GM12878 (cell line): ENCODE measurements around the gene ATP8A1. TPM values are rescaled to one million over a fixed set of nuclear protein-coding genes. Genes with fewer than 3 reads are reported as not detected.

Experiments used
- ATAC-seq: fragments of 200-7000 bp; cut with Tn5 transposase; 3 replicates; pipeline ENCODE4 v1.9.1; 2020; ENCODE audit warnings: mild to moderate bottlenecking, moderate library complexity
- BruUV-seq: library from RNA; stranded (reverse); fragments of 400-500 nt; replicated peaks from 2 replicates; lab custom pipeline; 2021; lab: Mats Ljungman, UMichigan
- CTCF ChIA-PET: fragments of 300-600 bp; sonication (Branson Sonifier 250); formaldehyde crosslinking; extraction: SDS; loops from one replicate; lab custom pipeline; 2021; ENCODE audit warnings: inconsistent platforms; lab: Yijun Ruan, JAX
- POLR2A ChIA-PET: fragments of 350-600 bp; formaldehyde crosslinking; extraction: SDS; loops from one replicate; lab custom pipeline; 2021; ENCODE audit warnings: inconsistent platforms; lab: Charles Lee
- RAD21 ChIA-PET: fragments of 300-600 bp; sonication (Branson Sonifier 250); formaldehyde crosslinking; loops from one replicate; lab custom pipeline; 2023; ENCODE audit warnings: antibody characterized with exemption; ENCODE audit not compliant: unreplicated experiment; lab: Charles Lee
- SMC1A ChIA-PET: fragments of 300-600 bp; sonication (Branson Sonifier 250); formaldehyde crosslinking; loops from one replicate; lab custom pipeline; 2023; ENCODE audit not compliant: unreplicated experiment, uncharacterized antibody; lab: Charles Lee
- DNase-seq: peaks from one replicate; pipeline ENCODE4 v3.0.0-alpha.2; 2011; ENCODE audit warnings: low read depth, low spot score
- FAIRE-seq: peaks from 3 replicates; lab custom pipeline; 2011; peaks lifted over from hg19 to GRCh38; lab: Jason Lieb, UNC
- H2AFZ ChIP-seq: 2 replicates; pipeline ENCODE4 v1.6.0; 2011; ENCODE audit warnings: low read depth, low read length, control low read depth; ENCODE audit not compliant: control insufficient read depth
- H3K27ac ChIP-seq: 2 replicates; pipeline ENCODE4 v1.5.1; 2011; ENCODE audit warnings: control low read depth; ENCODE audit not compliant: control insufficient read depth, insufficient read depth
- H3K27me3 ChIP-seq, 2 experiments: replicated peaks in 1 of 2; 2 replicates each; pipeline versions ENCODE4 v1.6.0 to v1.6.1; 2011; ENCODE audit warnings: low read length in 1 of 2; ENCODE audit not compliant: control insufficient read depth in 2 of 2, insufficient read depth in 2 of 2
- H3K36me3 ChIP-seq, 2 experiments: 2 replicates each; pipeline ENCODE4 v1.5.1; 2011; ENCODE audit warnings: low read length in 1 of 2; ENCODE audit not compliant: control insufficient read depth in 2 of 2, insufficient read depth in 2 of 2
- H3K4me1 ChIP-seq: 2 replicates; pipeline ENCODE4 v1.6.1; 2011; ENCODE audit warnings: mild to moderate bottlenecking, low read length, moderate library complexity, mixed read lengths; ENCODE audit not compliant: control insufficient read depth, insufficient read depth
- H3K4me2 ChIP-seq: 2 replicates; pipeline ENCODE4 v1.6.0; 2011; ENCODE audit warnings: control low read depth; ENCODE audit not compliant: control insufficient read depth, insufficient read depth
- H3K4me3 ChIP-seq: fragments of 200-600 bp; sonication (generic); 2 replicates; pipeline ENCODE4 v1.5.1; 2016
- H3K79me2 ChIP-seq: 2 replicates; pipeline ENCODE4 v1.6.0; 2011; ENCODE audit warnings: low read length; ENCODE audit not compliant: control insufficient read depth, insufficient read depth
- H3K9ac ChIP-seq: 2 replicates; pipeline ENCODE4 v1.8.0; 2011; ENCODE audit warnings: low read length, control low read depth, mixed read lengths; ENCODE audit not compliant: control insufficient read depth, insufficient read depth
- H3K9me3 ChIP-seq: replicated peaks from 3 replicates; pipeline ENCODE4 v1.5.1; 2011; ENCODE audit warnings: mild to moderate bottlenecking, low read length; ENCODE audit not compliant: control insufficient read depth, insufficient read depth
- H4K20me1 ChIP-seq: 2 replicates; pipeline ENCODE4 v1.6.0; 2011; ENCODE audit not compliant: control insufficient read depth, insufficient read depth
- RBBP5 ChIP-seq: fragments of 200-600 bp; sonication (generic); conservative IDR thresholded peaks from 2 replicates; pipeline ENCODE4 v1.6.1; 2016
- YY1 ChIP-seq: IDR thresholded peaks from 2 replicates; pipeline ENCODE4 v1.6.1; 2011; ENCODE audit warnings: low read depth, mild to moderate bottlenecking, low read length
- WGBS: methylation state at CpG from one replicate; pipeline ENCODE4 v1.1.6; 2016; ENCODE audit warnings: low lambda C conversion rate; ENCODE audit not compliant: insufficient replicate concordance, insufficient coverage; ENCODE audit errors: missing lambda C conversion rate; 5-methylcytosine and 5-hydroxymethylcytosine counted together
- in situ Hi-C: fragments of 300-500 bp; cut with MboI; formaldehyde crosslinking; loops from 9 replicates; pipeline ENCODE4 v1.14.3; 2018; ENCODE audit warnings: mixed read lengths
- intact Hi-C: fragments of 100-400 bp; cut with micrococcal nuclease; formaldehyde crosslinking; loops from one replicate; pipeline ENCODE4 v1.14.2; 2022; ENCODE audit not compliant: unreplicated experiment
- polyA plus RNA-seq, 11 experiments: library from polyadenylated mRNA; depleted of rRNA in 4 of 11; unstranded in 6 of 11; stranded (reverse) in 5 of 11; fragments of >200 nt; fragmentation: Nextera tagmentation in 4 of 11; fragmentation: Illumina TruSeq in 1 of 11; extraction: Ambion mirVana in 4 of 11; extraction: Trizol in 1 of 11; gene quantifications; 1 replicate in 1 of 11; 2 replicates in 10 of 11; pipeline versions ENCODE4 v1.2.1 to v1.2.3, GENCODE V29; 2011 to 2016; ENCODE audit warnings: inconsistent platforms in 2 of 11, missing spikeins in 2 of 11, low read depth in 1 of 11
- total RNA-seq, 4 experiments: library from RNA; depleted of rRNA in 3 of 4; stranded (reverse); fragments of >200 nt in 3 of 4; fragmentation: Illumina TruSeq in 1 of 4; extraction: Trizol in 1 of 4; gene quantifications; 2 replicates each; pipeline versions ENCODE4 v1.2.1 to v1.2.3, GENCODE V29; 2013 to 2021
- TF ChIP-seq, protein P1 (sequence below): IDR thresholded peaks from 2 replicates; pipeline ENCODE4 v1.6.1; 2012; ENCODE audit warnings: improper control_type of control experiment, low read depth, low read length; ENCODE audit not compliant: insufficient replicate concordance

Gene ATP8A1
- total and polyA plus RNA-seq, 10 of the 15 experiments (the other 5 are each of a cell fraction or from before 2014, with no cell fraction given): 9.0 to 116 (median 37.3) TPM

DNA sequence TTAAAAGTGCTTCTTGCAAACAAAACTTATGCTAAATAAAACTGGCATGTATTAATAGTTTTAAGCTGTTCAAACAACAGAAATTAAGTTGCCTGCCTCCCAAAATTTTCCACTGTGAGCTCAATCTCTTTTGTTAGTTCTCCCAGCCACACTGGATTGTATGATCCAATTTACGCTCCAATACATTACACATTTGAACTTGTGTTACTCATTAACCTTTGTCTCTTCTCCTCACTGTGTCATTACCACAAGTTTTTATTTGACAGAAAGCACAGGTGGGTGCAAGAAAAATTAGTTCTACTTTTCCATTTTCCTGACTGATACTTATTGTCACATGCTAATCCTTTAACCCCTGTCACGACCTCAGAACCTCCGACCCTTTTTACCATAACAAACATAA lies 204.1 kb downstream of the ATP8A1 start:
- no TSS peak for BruUV-seq
- H3K27me3 ChIP-seq: no peaks in the 10 kb centered on the region
- H3K79me2 ChIP-seq: no peaks in the 10 kb centered on the region
- H3K9me3 ChIP-seq: no peaks in the 10 kb centered on the region
- H3K9ac ChIP-seq: no peak overlapping the region
- in situ Hi-C loops: no loop called here
- no peaks in the 10 kb centered on the region for H4K20me1 ChIP-seq
- no peak for FAIRE-seq
- no peak overlapping the region for H3K4me3 ChIP-seq
- RAD21 ChIA-PET: interaction anchor here (1.2 kb wide), 1 partner anchor 36 kb away, joined by 4 read pairs; no protein-coding TSS in a partner anchor
- TF ChIP-seq YY1: no peak
- TF ChIP-seq, protein P1, sequence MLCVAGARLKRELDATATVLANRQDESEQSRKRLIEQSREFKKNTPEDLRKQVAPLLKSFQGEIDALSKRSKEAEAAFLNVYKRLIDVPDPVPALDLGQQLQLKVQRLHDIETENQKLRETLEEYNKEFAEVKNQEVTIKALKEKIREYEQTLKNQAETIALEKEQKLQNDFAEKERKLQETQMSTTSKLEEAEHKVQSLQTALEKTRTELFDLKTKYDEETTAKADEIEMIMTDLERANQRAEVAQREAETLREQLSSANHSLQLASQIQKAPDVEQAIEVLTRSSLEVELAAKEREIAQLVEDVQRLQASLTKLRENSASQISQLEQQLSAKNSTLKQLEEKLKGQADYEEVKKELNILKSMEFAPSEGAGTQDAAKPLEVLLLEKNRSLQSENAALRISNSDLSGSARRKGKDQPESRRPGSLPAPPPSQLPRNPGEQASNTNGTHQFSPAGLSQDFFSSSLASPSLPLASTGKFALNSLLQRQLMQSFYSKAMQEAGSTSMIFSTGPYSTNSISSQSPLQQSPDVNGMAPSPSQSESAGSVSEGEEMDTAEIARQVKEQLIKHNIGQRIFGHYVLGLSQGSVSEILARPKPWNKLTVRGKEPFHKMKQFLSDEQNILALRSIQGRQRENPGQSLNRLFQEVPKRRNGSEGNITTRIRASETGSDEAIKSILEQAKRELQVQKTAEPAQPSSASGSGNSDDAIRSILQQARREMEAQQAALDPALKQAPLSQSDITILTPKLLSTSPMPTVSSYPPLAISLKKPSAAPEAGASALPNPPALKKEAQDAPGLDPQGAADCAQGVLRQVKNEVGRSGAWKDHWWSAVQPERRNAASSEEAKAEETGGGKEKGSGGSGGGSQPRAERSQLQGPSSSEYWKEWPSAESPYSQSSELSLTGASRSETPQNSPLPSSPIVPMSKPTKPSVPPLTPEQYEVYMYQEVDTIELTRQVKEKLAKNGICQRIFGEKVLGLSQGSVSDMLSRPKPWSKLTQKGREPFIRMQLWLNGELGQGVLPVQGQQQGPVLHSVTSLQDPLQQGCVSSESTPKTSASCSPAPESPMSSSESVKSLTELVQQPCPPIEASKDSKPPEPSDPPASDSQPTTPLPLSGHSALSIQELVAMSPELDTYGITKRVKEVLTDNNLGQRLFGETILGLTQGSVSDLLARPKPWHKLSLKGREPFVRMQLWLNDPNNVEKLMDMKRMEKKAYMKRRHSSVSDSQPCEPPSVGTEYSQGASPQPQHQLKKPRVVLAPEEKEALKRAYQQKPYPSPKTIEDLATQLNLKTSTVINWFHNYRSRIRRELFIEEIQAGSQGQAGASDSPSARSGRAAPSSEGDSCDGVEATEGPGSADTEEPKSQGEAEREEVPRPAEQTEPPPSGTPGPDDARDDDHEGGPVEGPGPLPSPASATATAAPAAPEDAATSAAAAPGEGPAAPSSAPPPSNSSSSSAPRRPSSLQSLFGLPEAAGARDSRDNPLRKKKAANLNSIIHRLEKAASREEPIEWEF: no peak
- TF ChIP-seq RBBP5: no peak
- TF ChIP-seq, all 136 proteins: peak for 0
- no peaks in the 10 kb centered on the region for H3K4me1 ChIP-seq
- H3K4me2 ChIP-seq: no peak overlapping the region
- no peak overlapping the region for H2AFZ ChIP-seq
- peaks cover 0 to 9% of the 10 kb centered on the region in 2 experiments; a peak in 1 of 4 replicates for H3K36me3 ChIP-seq
- DNase-seq (no peak), ATAC-seq (peak; percentile 21; the same call in 1 of the 3 replicates)
- 89% methylated on average over 3 of the region's 3 CpGs for WGBS
- H3K27ac ChIP-seq: no peak overlapping the region
- intact Hi-C loops: loop anchor here (5.0 kb wide), 1 partner anchor 34 kb away; no protein-coding TSS in a partner anchor
- CTCF ChIA-PET: interaction anchor here (1.5 kb wide), 1 partner anchor 37 kb away, joined by 4 read pairs; no protein-coding TSS in a partner anchor
- SMC1A ChIA-PET: interaction anchor here (0.7 to 1.0 kb wide), 3 partner anchors 9 to 67 kb away, joined by 3 to 4 read pairs (median 4); no protein-coding TSS in a partner anchor
- POLR2A ChIA-PET: interaction anchor here (0.8 kb wide), 1 partner anchor 37 kb away, joined by 3 read pairs; no protein-coding TSS in a partner anchor
